CD14-positive monocyte (primary cell): ENCODE results near the gene TCHP. TPM values are rescaled to one million over a fixed set of nuclear protein-coding genes. Genes with fewer than 3 reads are reported as not detected.

Source experiments
- DNase-seq, 3 donors: peaks; one replicate each; pipeline ENCODE4 v3.0.0-alpha.2; 2011 to 2022
- H2AFZ ChIP-seq: 2 replicates; pipeline ENCODE4 v1.6.0; 2012; ENCODE audit warnings: mild to moderate bottlenecking, low read depth, low read length, inconsistent platforms; ENCODE audit not compliant: insufficient read depth, poor library complexity, severe bottlenecking
- H3K27ac ChIP-seq, 2 donors: 1 replicate in 1 of 2; 2 replicates in 1 of 2; pipeline ENCODE4 v1.5.1; 2012 to 2013; ENCODE audit warnings: low read length in 2 of 2, control low read depth in 1 of 2, inconsistent platforms in 1 of 2, low read depth in 1 of 2, mild to moderate bottlenecking in 1 of 2
- H3K27me3 ChIP-seq, 2 donors: one replicate each; pipeline versions ENCODE4 v1.6.0 to v1.6.1; 2011 to 2013; ENCODE audit warnings: low read length in 2 of 2; ENCODE audit not compliant: control insufficient read depth in 2 of 2, insufficient read depth in 2 of 2
- H3K36me3 ChIP-seq, 2 donors: replicated peaks in 1 of 2; 1 replicate in 1 of 2; 2 replicates in 1 of 2; pipeline versions ENCODE4 v1.5.1 to v1.6.1; 2012 to 2013; ENCODE audit warnings: low read length in 2 of 2, control low read depth in 1 of 2, inconsistent platforms in 1 of 2, mild to moderate bottlenecking in 1 of 2; ENCODE audit not compliant: insufficient read depth in 2 of 2, control insufficient read depth in 1 of 2
- H3K4me1 ChIP-seq, 2 donors: 1 replicate in 1 of 2; 2 replicates in 1 of 2; pipeline versions ENCODE4 v1.5.1 to v1.6.1; 2012 to 2013; ENCODE audit warnings: low read length in 2 of 2, control low read depth in 1 of 2, inconsistent platforms in 1 of 2, mild to moderate bottlenecking in 1 of 2, moderate library complexity in 1 of 2; ENCODE audit not compliant: insufficient read depth in 2 of 2, control insufficient read depth in 1 of 2
- H3K4me2 ChIP-seq: replicated peaks from 2 replicates; pipeline ENCODE3; 2012; ENCODE audit warnings: low read length, moderate library complexity, mild to moderate bottlenecking; ENCODE audit not compliant: poor library complexity, severe bottlenecking; ENCODE audit errors: extremely low read depth
- H3K4me3 ChIP-seq, 3 experiments: fragments of 200-600 bp in 1 of 3; sonication (generic) in 1 of 3; replicated peaks in 1 of 3; 1 replicate in 2 of 3; 2 replicates in 1 of 3; pipeline ENCODE4 v1.5.1; 2011 to 2013; ENCODE audit warnings: low read length in 3 of 3, mild to moderate bottlenecking in 3 of 3, control low read depth in 2 of 3, low read depth in 2 of 3, inconsistent platforms in 1 of 3, moderate library complexity in 1 of 3
- H3K79me2 ChIP-seq: 2 replicates; pipeline ENCODE4 v1.6.0; 2012; ENCODE audit warnings: mild to moderate bottlenecking, control low read depth, inconsistent platforms, low read length, moderate library complexity; ENCODE audit not compliant: insufficient read depth
- H3K9ac ChIP-seq: 2 replicates; pipeline ENCODE4 v1.6.0; 2017; ENCODE audit warnings: low read length, mild to moderate bottlenecking; ENCODE audit not compliant: insufficient read depth, poor library complexity, severe bottlenecking
- H3K9me3 ChIP-seq, 2 donors: replicated peaks in 1 of 2; 1 replicate in 1 of 2; 2 replicates in 1 of 2; pipeline versions ENCODE4 v1.5.1 to v1.6.1; 2012 to 2013; ENCODE audit warnings: low read length in 2 of 2, control low read depth in 1 of 2; ENCODE audit not compliant: control insufficient read depth in 1 of 2, insufficient read depth in 1 of 2
- H4K20me1 ChIP-seq: 2 replicates; pipeline ENCODE4 v1.6.0; 2012; ENCODE audit warnings: mild to moderate bottlenecking, low read length, control low read depth, moderate library complexity; ENCODE audit not compliant: insufficient read depth
- H3K27ac Mint-ChIP-seq, 7 donors: one replicate each; pipeline ENCODE4 v1.8.0; 2020; ENCODE audit warnings: mild to moderate bottlenecking in 7 of 7, mixed read lengths in 7 of 7, moderate library complexity in 6 of 7, inconsistent platforms in 2 of 7
- H3K27me3 Mint-ChIP-seq, 3 donors: one replicate each; pipeline ENCODE4 v1.8.0; 2021 to 2022; ENCODE audit warnings: low read depth in 3 of 3, mild to moderate bottlenecking in 3 of 3, mixed read lengths in 3 of 3, moderate library complexity in 3 of 3, inconsistent platforms in 1 of 3
- H3K36me3 Mint-ChIP-seq, 2 donors: one replicate each; pipeline ENCODE4 v1.8.0; 2020; ENCODE audit warnings: mixed read lengths in 2 of 2, inconsistent platforms in 1 of 2, mild to moderate bottlenecking in 1 of 2
- H3K4me1 Mint-ChIP-seq: one replicate; pipeline ENCODE4 v1.8.0; 2020; ENCODE audit warnings: mild to moderate bottlenecking, mixed read lengths
- H3K4me3 Mint-ChIP-seq, 2 donors: one replicate each; pipeline ENCODE4 v1.8.0; 2020; ENCODE audit warnings: mild to moderate bottlenecking in 2 of 2, mixed read lengths in 2 of 2, moderate library complexity in 1 of 2
- H3K9me3 Mint-ChIP-seq, 7 donors: one replicate each; pipeline ENCODE4 v1.8.0; 2020 to 2022; ENCODE audit warnings: mixed read lengths in 7 of 7, mild to moderate bottlenecking in 6 of 7, moderate library complexity in 6 of 7, inconsistent platforms in 2 of 7
- CTCF ChIP-seq: fragments of 200-600 bp; IDR thresholded peaks from one replicate; pipeline ENCODE4 v1.8.0; 2022; ENCODE audit warnings: antibody characterized with exemption, mild to moderate bottlenecking
- WGBS: methylation state at CpG from one replicate; pipeline ENCODE4 v1.1.5; 2013; ENCODE audit warnings: missing lambda C conversion rate; ENCODE audit not compliant: insufficient coverage; 5-methylcytosine and 5-hydroxymethylcytosine counted together
- intact Hi-C, 2 donors: fragments of 100-400 bp; cut with micrococcal nuclease; formaldehyde crosslinking; loops; one replicate each; pipeline versions ENCODE4 v1.15.0 to v1.15.1; 2023
- polyA plus RNA-seq, 3 donors: library from polyadenylated mRNA; depleted of rRNA in 1 of 3; unstranded in 2 of 3; stranded (reverse) in 1 of 3; fragments of 300-500 nt in 2 of 3; fragments of >200 nt in 1 of 3; fragmentation: Illumina TruSeq in 2 of 3; gene quantifications; 1 replicate in 2 of 3; 2 replicates in 1 of 3; pipeline ENCODE4 v1.2.3, GENCODE V29; 2012 to 2021

The TCHP gene
- polyA plus RNA-seq, 3 donors: 2.6 to 24.5 (median 7.3) TPM

- Histone ChIP-seq H3K9me3 (no peaks in the 10 kb centered on the region), H3K9ac (no peak overlapping the region), H3K36me3 (peaks cover 11 to 25% of the 10 kb centered on the region in 2 donors), H2AFZ (no peak overlapping the region), H3K4me2 (no peak overlapping the region), H3K4me3 (no peak overlapping the region), H3K27me3 (no peaks in the 10 kb centered on the region), H3K79me2 (peaks cover 85% of the 10 kb centered on the region), H3K4me1 (peaks cover 57 to 69% of the 10 kb centered on the region in 2 donors), H4K20me1 (peaks cover 96% of the 10 kb centered on the region), H3K27ac (peak overlapping the region; percentile 14 to 69)
- Mint-ChIP-seq H3K9me3 (peaks cover 0 to 2% (median 0%) of the 10 kb centered on the region in 7 donors), H3K4me3 (no peak overlapping the region), H3K27me3 (peaks cover 0 to 2% (median 0%) of the 10 kb centered on the region in 3 donors), H3K36me3 (peaks cover 25 to 62% of the 10 kb centered on the region in 2 donors), H3K4me1 (peaks cover 60% of the 10 kb centered on the region), H3K27ac (peak overlapping the region in 5 of 7 donors; percentile 25 to 88 (median 54))
- WGBS: no CpG with 5 or more reads among the region's 7 CpGs
- intact Hi-C loops: loop anchor here in 1 of 2 donors (10.0 kb wide), 1 partner anchor 157 kb away; the partner anchor contains the start of gene FAM222A
- no peak for TF ChIP-seq CTCF
- no peak for DNase-seq
These were observed 28.3 kb upstream of the TCHP start for GRCh38 chr12:109871668-109872314.

- Histone ChIP-seq H3K27me3 (no peaks in the 10 kb centered on the region), H3K4me2 (no peak overlapping the region), H3K4me3 (no peak overlapping the region), H2AFZ (no peak overlapping the region), H3K27ac (peak overlapping the region in 1 of 2 donors; percentile 40), H3K36me3 (peaks cover 11 to 25% of the 10 kb centered on the region in 2 donors), H3K9me3 (no peaks in the 10 kb centered on the region), H3K4me1 (peaks cover 61 to 78% of the 10 kb centered on the region in 2 donors), H4K20me1 (peaks cover 96% of the 10 kb centered on the region), H3K9ac (no peak overlapping the region), H3K79me2 (peaks cover 87% of the 10 kb centered on the region)
- Mint-ChIP-seq H3K4me1 (peaks cover 73% of the 10 kb centered on the region), H3K27ac (peak overlapping the region in 4 of 7 donors; percentile 18 to 65 (median 41)), H3K9me3 (peaks cover 0 to 2% (median 0%) of the 10 kb centered on the region in 7 donors), H3K4me3 (no peak overlapping the region), H3K27me3 (peaks cover 0 to 2% (median 0%) of the 10 kb centered on the region in 3 donors), H3K36me3 (peaks cover 30 to 74% of the 10 kb centered on the region in 2 donors)
- intact Hi-C loops: loop anchor here in 1 of 2 donors (10.0 kb wide), 1 partner anchor 159 kb away; the partner anchor contains the start of gene FAM222A
- no peak for TF ChIP-seq CTCF
- WGBS: 92% methylated on average over 4 of the region's 6 CpGs
- peak in 1 of 3 donors; percentile 24 for DNase-seq
These were observed 26.4 kb upstream of the TCHP start for GRCh38 chr12:109873653-109874052.
